CD14-positive monocyte (primary cell): ENCODE measurements around the gene CENPV. TPM values are rescaled to one million over a fixed set of nuclear protein-coding genes. Genes with fewer than 3 reads are reported as not detected.

Source experiments
- DNase-seq, 3 donors: peaks; one replicate each; pipeline ENCODE4 v3.0.0-alpha.2; 2011 to 2022
- H2AFZ ChIP-seq: 2 replicates; pipeline ENCODE4 v1.6.0; 2012; ENCODE audit warnings: mild to moderate bottlenecking, low read depth, low read length, inconsistent platforms; ENCODE audit not compliant: insufficient read depth, poor library complexity, severe bottlenecking
- H3K27ac ChIP-seq, 2 donors: 1 replicate in 1 of 2; 2 replicates in 1 of 2; pipeline ENCODE4 v1.5.1; 2012 to 2013; ENCODE audit warnings: low read length in 2 of 2, control low read depth in 1 of 2, inconsistent platforms in 1 of 2, low read depth in 1 of 2, mild to moderate bottlenecking in 1 of 2
- H3K27me3 ChIP-seq, 2 donors: one replicate each; pipeline versions ENCODE4 v1.6.0 to v1.6.1; 2011 to 2013; ENCODE audit warnings: low read length in 2 of 2; ENCODE audit not compliant: control insufficient read depth in 2 of 2, insufficient read depth in 2 of 2
- H3K36me3 ChIP-seq, 2 donors: replicated peaks in 1 of 2; 1 replicate in 1 of 2; 2 replicates in 1 of 2; pipeline versions ENCODE4 v1.5.1 to v1.6.1; 2012 to 2013; ENCODE audit warnings: low read length in 2 of 2, control low read depth in 1 of 2, inconsistent platforms in 1 of 2, mild to moderate bottlenecking in 1 of 2; ENCODE audit not compliant: insufficient read depth in 2 of 2, control insufficient read depth in 1 of 2
- H3K4me1 ChIP-seq, 2 donors: 1 replicate in 1 of 2; 2 replicates in 1 of 2; pipeline versions ENCODE4 v1.5.1 to v1.6.1; 2012 to 2013; ENCODE audit warnings: low read length in 2 of 2, control low read depth in 1 of 2, inconsistent platforms in 1 of 2, mild to moderate bottlenecking in 1 of 2, moderate library complexity in 1 of 2; ENCODE audit not compliant: insufficient read depth in 2 of 2, control insufficient read depth in 1 of 2
- H3K4me2 ChIP-seq: replicated peaks from 2 replicates; pipeline ENCODE3; 2012; ENCODE audit warnings: low read length, moderate library complexity, mild to moderate bottlenecking; ENCODE audit not compliant: poor library complexity, severe bottlenecking; ENCODE audit errors: extremely low read depth
- H3K4me3 ChIP-seq, 3 experiments: fragments of 200-600 bp in 1 of 3; sonication (generic) in 1 of 3; replicated peaks in 1 of 3; 1 replicate in 2 of 3; 2 replicates in 1 of 3; pipeline ENCODE4 v1.5.1; 2011 to 2013; ENCODE audit warnings: low read length in 3 of 3, mild to moderate bottlenecking in 3 of 3, control low read depth in 2 of 3, low read depth in 2 of 3, inconsistent platforms in 1 of 3, moderate library complexity in 1 of 3
- H3K79me2 ChIP-seq: 2 replicates; pipeline ENCODE4 v1.6.0; 2012; ENCODE audit warnings: mild to moderate bottlenecking, control low read depth, inconsistent platforms, low read length, moderate library complexity; ENCODE audit not compliant: insufficient read depth
- H3K9ac ChIP-seq: 2 replicates; pipeline ENCODE4 v1.6.0; 2017; ENCODE audit warnings: low read length, mild to moderate bottlenecking; ENCODE audit not compliant: insufficient read depth, poor library complexity, severe bottlenecking
- H3K9me3 ChIP-seq, 2 donors: replicated peaks in 1 of 2; 1 replicate in 1 of 2; 2 replicates in 1 of 2; pipeline versions ENCODE4 v1.5.1 to v1.6.1; 2012 to 2013; ENCODE audit warnings: low read length in 2 of 2, control low read depth in 1 of 2; ENCODE audit not compliant: control insufficient read depth in 1 of 2, insufficient read depth in 1 of 2
- H4K20me1 ChIP-seq: 2 replicates; pipeline ENCODE4 v1.6.0; 2012; ENCODE audit warnings: mild to moderate bottlenecking, low read length, control low read depth, moderate library complexity; ENCODE audit not compliant: insufficient read depth
- H3K27ac Mint-ChIP-seq, 7 donors: one replicate each; pipeline ENCODE4 v1.8.0; 2020; ENCODE audit warnings: mild to moderate bottlenecking in 7 of 7, mixed read lengths in 7 of 7, moderate library complexity in 6 of 7, inconsistent platforms in 2 of 7
- H3K27me3 Mint-ChIP-seq, 3 donors: one replicate each; pipeline ENCODE4 v1.8.0; 2021 to 2022; ENCODE audit warnings: low read depth in 3 of 3, mild to moderate bottlenecking in 3 of 3, mixed read lengths in 3 of 3, moderate library complexity in 3 of 3, inconsistent platforms in 1 of 3
- H3K36me3 Mint-ChIP-seq, 2 donors: one replicate each; pipeline ENCODE4 v1.8.0; 2020; ENCODE audit warnings: mixed read lengths in 2 of 2, inconsistent platforms in 1 of 2, mild to moderate bottlenecking in 1 of 2
- H3K4me1 Mint-ChIP-seq: one replicate; pipeline ENCODE4 v1.8.0; 2020; ENCODE audit warnings: mild to moderate bottlenecking, mixed read lengths
- H3K4me3 Mint-ChIP-seq, 2 donors: one replicate each; pipeline ENCODE4 v1.8.0; 2020; ENCODE audit warnings: mild to moderate bottlenecking in 2 of 2, mixed read lengths in 2 of 2, moderate library complexity in 1 of 2
- H3K9me3 Mint-ChIP-seq, 7 donors: one replicate each; pipeline ENCODE4 v1.8.0; 2020 to 2022; ENCODE audit warnings: mixed read lengths in 7 of 7, mild to moderate bottlenecking in 6 of 7, moderate library complexity in 6 of 7, inconsistent platforms in 2 of 7
- CTCF ChIP-seq: fragments of 200-600 bp; IDR thresholded peaks from one replicate; pipeline ENCODE4 v1.8.0; 2022; ENCODE audit warnings: antibody characterized with exemption, mild to moderate bottlenecking
- WGBS: methylation state at CpG from one replicate; pipeline ENCODE4 v1.1.5; 2013; ENCODE audit warnings: missing lambda C conversion rate; ENCODE audit not compliant: insufficient coverage; 5-methylcytosine and 5-hydroxymethylcytosine counted together
- intact Hi-C, 2 donors: fragments of 100-400 bp; cut with micrococcal nuclease; formaldehyde crosslinking; loops; one replicate each; pipeline versions ENCODE4 v1.15.0 to v1.15.1; 2023
- polyA plus RNA-seq, 3 donors: library from polyadenylated mRNA; depleted of rRNA in 1 of 3; unstranded in 2 of 3; stranded (reverse) in 1 of 3; fragments of 300-500 nt in 2 of 3; fragments of >200 nt in 1 of 3; fragmentation: Illumina TruSeq in 2 of 3; gene quantifications; 1 replicate in 2 of 3; 2 replicates in 1 of 3; pipeline ENCODE4 v1.2.3, GENCODE V29; 2012 to 2021

CENPV gene
- polyA plus RNA-seq, 3 donors = 0.50 to 1.1 (median 0.80) TPM

- no peak overlapping the region for H3K27ac ChIP-seq
- Mint-ChIP-seq H3K27ac (no peak overlapping the region), H3K4me3 (no peak overlapping the region), H3K27me3 (peaks cover 10 to 13% (median 13%) of the 10 kb centered on the region in 3 donors), H3K9me3 (no peaks in the 10 kb centered on the region), H3K36me3 (peaks cover 15 to 18% of the 10 kb centered on the region in 2 donors), H3K4me1 (peaks cover 2% of the 10 kb centered on the region)
- no peaks in the 10 kb centered on the region for H4K20me1 ChIP-seq
- peaks cover under 1 to 2% of the 10 kb centered on the region in 2 donors for H3K4me1 ChIP-seq
- intact Hi-C loops = no loop called here
- peaks cover 7 to 10% of the 10 kb centered on the region in 2 donors for H3K27me3 ChIP-seq
- H3K4me2 ChIP-seq = no peak overlapping the region
- no peak overlapping the region for H3K4me3 ChIP-seq
- TF ChIP-seq CTCF = no peak
- no peaks in the 10 kb centered on the region for H3K9me3 ChIP-seq
- no peaks in the 10 kb centered on the region for H3K79me2 ChIP-seq
- H3K36me3 ChIP-seq = peaks cover 0 to 6% of the 10 kb centered on the region in 2 donors
- DNase-seq = no peak
- no peak overlapping the region for H2AFZ ChIP-seq
- 100% methylated on average over 3 of the region's 6 CpGs for WGBS
- no peak overlapping the region for H3K9ac ChIP-seq
Observed at GRCh38 chr17:16346721-16347271, 6.5 kb downstream of the CENPV start.

DNA sequence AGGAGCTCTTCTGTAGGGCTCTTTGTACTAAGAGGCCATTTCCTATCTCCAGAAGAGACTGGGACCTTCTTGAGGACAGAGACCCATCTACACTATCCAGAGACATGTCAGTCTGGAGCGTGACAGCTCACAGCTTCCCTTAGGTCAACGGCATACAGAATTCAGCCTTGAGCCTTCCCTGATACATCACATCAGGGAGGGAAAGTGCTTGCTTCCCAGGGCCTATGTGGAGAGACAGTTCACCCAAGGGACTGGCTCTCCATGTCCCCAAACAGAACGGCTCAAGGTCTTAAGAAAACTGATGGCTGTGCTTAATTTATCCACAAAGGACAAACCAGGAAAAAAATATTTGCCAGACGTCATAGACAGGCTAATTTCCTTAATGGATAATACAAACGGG is 7.7 kb downstream of the CENPV start:
- Histone ChIP-seq H3K4me1 (no peaks in the 10 kb centered on the region), H3K36me3 (peaks cover 0 to 6% of the 10 kb centered on the region in 2 donors), H3K9me3 (no peaks in the 10 kb centered on the region), H4K20me1 (no peaks in the 10 kb centered on the region), H3K27me3 (no peaks in the 10 kb centered on the region), H3K79me2 (no peaks in the 10 kb centered on the region), H3K4me3 (no peak overlapping the region), H2AFZ (no peak overlapping the region), H3K9ac (no peak overlapping the region), H3K4me2 (no peak overlapping the region), H3K27ac (no peak overlapping the region)
- peaks cover 0 to 2% (median 2%) of the 10 kb centered on the region in 3 donors for H3K27me3 Mint-ChIP-seq
- H3K9me3 Mint-ChIP-seq = no peaks in the 10 kb centered on the region
- H3K27ac Mint-ChIP-seq = no peak overlapping the region
- WGBS = 100% methylated on average over 1 of the region's 5 CpGs
- TF ChIP-seq CTCF = no peak
- H3K36me3 Mint-ChIP-seq = peaks cover 13 to 14% of the 10 kb centered on the region in 2 donors
- no peak overlapping the region for H3K4me3 Mint-ChIP-seq
- no peak for DNase-seq
- intact Hi-C loops = no loop called here
- H3K4me1 Mint-ChIP-seq = no peaks in the 10 kb centered on the region
